ENCODE results near the gene SRC. TPM values are rescaled to one million over a fixed set of nuclear protein-coding genes. Genes with fewer than 3 reads are reported as not detected.

SRC gene
- total and polyA plus RNA-seq, 8 donors, result 37.4 to 93.0 (median 71.5) TPM

- H3K36me3 ChIP-seq, result peaks cover 0 to 68% of the 10 kb centered on the region in 2 donors
- TF ChIP-seq, protein P1, sequence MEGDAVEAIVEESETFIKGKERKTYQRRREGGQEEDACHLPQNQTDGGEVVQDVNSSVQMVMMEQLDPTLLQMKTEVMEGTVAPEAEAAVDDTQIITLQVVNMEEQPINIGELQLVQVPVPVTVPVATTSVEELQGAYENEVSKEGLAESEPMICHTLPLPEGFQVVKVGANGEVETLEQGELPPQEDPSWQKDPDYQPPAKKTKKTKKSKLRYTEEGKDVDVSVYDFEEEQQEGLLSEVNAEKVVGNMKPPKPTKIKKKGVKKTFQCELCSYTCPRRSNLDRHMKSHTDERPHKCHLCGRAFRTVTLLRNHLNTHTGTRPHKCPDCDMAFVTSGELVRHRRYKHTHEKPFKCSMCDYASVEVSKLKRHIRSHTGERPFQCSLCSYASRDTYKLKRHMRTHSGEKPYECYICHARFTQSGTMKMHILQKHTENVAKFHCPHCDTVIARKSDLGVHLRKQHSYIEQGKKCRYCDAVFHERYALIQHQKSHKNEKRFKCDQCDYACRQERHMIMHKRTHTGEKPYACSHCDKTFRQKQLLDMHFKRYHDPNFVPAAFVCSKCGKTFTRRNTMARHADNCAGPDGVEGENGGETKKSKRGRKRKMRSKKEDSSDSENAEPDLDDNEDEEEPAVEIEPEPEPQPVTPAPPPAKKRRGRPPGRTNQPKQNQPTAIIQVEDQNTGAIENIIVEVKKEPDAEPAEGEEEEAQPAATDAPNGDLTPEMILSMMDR (IDR thresholded peaks at IDR 0.05), result no peak
Measured at GRCh38 chr20:37396416-37397075, 50.6 kb downstream of the SRC start.

DNA sequence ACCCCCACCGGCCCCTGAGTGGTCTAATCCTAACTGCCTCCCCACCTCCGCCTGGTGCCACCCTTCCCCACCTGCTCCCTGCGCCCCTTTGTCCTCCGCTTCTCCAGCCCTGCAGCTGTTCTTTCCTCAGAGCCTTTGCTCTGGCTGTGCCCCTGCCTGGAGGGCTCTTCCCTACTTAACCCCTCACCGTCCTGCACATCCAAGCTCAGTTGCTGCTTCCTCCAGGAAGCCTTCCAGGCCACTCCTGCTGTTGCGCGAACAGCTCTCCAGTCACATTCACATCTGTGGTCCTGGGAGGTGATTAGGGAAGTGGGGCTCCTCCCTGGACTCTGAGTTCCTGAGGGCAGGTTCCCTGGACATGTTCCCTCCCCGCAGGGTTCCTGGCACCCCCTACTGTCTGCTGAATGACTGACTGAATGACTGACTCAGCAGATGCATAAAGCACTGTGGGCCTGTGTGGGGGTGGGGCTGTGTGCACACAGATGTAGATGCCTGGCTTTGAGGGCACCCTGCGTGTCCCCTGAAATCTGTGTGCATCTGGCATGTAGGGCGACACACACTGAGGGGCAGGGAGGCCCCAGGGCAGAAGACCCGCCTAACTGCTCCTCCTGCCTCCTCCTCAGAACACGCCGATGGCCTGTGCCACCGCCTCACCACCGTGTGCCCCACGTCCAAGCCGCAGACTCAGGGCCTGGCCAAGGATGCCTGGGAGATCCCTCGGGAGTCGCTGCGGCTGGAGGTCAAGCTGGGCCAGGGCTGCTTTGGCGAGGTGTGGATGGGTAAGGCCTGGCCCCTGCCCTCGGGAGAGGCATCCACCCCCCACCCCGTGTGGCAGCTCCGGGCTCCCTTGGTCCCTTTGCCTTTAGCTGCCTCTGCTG lies 51.4 kb downstream of the SRC start:
- Histone ChIP-seq H3K9me3 (no peaks in the 10 kb centered on the region), H3K4me1 (no peaks in the 10 kb centered on the region), H3K36me3 (peaks cover 0 to 76% of the 10 kb centered on the region in 2 donors), H3K27me3 (no peaks in the 10 kb centered on the region), H3K4me3 (no peak overlapping the region), H3K27ac (no peak overlapping the region)
- ATAC-seq (no peak), DNase-seq (peak in 1 of 4 donors; percentile 64)
- TF ChIP-seq, protein P1 (IDR thresholded peaks at IDR 0.05), result no peak
- intact Hi-C loops (cut with DNase I), result no loop called here

More at GRCh38 chr20:37396416-37397075, 50.6 kb downstream of the SRC start:
- intact Hi-C loops (cut with DNase I), result no loop called here
- Histone ChIP-seq H3K4me3 (no peak overlapping the region), H3K27ac (no peak overlapping the region), H3K9me3 (no peaks in the 10 kb centered on the region), H3K4me1 (no peaks in the 10 kb centered on the region), H3K27me3 (no peaks in the 10 kb centered on the region)
- ATAC-seq, result no peak
- DNase-seq, result peak in 2 of 4 donors; percentile 53 to 63

DNA sequence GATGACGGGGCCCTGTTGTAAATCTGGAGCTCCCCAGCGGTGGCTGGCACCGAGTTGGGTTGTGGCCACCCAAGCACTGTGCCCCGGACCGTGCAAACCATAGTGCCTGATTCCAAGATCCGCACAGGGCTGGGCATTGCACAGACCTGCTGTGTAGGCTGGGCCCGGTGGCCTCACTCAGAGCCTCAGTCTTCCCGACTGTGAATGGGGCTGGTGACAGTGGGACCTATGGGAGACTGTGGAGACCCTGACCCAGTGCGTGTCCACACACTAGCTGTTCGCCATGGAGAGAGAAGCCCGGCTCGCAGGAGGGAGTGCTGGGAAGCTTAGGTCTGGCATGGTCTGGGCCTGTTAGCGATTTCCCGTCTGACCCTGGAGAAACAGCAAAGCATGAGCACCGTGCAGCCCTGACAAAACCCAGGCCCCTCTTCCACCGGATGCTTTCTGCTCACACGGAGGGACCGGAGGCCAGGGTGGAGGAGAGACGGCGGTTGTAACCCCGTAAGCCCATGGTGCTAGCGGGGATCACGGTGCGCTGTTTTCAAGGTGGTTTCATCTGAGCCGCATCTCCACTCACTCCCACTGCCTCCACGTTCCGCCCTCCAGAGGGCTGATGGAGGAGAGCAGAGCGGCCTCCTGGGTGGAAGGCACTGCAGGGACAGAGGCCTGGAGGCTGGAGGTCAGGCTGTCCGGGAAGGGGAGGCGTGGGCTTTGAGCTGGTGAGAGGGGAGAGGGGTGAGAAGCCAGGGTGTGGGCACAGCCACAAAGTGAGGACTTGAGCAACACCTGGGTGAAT lies 52.2 kb downstream of the SRC start:
- TF ChIP-seq, protein P1 (IDR thresholded peaks at IDR 0.05), result no peak
- ATAC-seq (no peak), DNase-seq (peak in 1 of 4 donors; percentile 51)
- Histone ChIP-seq H3K36me3 (peaks cover 0 to 84% of the 10 kb centered on the region in 2 donors), H3K27ac (no peak overlapping the region), H3K9me3 (no peaks in the 10 kb centered on the region), H3K4me3 (no peak overlapping the region), H3K27me3 (no peaks in the 10 kb centered on the region), H3K4me1 (no peaks in the 10 kb centered on the region)
- intact Hi-C loops (cut with DNase I), result no loop called here

DNA sequence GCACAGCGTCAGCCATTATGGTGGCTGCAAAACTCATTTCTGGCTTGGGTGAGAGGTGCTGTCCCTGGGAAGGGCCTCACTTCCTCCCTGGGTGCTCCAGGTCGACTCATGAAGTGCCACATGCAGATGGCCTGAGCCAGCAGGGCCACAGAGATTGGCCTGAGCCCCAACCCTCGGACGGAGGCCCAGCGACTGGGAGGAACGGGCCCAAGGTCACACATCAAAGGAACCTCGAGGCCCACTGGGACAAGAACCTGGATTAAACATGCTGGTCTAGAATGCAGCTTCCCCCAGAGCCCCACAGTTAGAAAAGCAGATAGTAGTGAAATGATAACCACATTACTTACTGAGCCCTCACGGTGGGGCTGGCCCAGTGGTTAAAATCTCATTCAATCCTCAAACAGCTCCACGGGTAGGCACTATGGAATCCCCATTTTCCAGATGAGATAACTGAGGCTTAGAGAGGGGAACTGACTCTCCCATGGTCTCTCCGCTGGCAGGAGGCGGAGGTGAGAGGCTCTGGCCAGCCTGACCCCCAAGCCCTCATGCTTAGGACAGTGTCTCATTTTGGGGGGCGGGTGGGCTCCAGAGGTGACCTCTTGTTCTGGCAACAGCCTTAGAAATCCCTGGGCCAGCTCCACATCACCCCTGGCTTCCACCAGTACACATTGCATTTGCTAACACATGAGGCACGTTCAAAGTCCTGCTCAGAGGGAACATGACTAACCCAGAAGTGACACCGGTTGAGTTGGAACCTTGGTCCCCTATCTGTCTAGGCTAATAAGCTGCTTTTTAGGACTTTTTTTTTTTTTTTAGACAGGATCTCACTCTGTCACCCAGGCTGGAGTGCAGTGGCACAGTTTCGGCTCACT lies 53.0 kb downstream of the SRC start:
- intact Hi-C loops (cut with DNase I), result no loop called here
- Histone ChIP-seq H3K27ac (no peak overlapping the region), H3K4me3 (no peak overlapping the region), H3K36me3 (peaks cover 0 to 87% of the 10 kb centered on the region in 2 donors), H3K4me1 (no peaks in the 10 kb centered on the region), H3K9me3 (no peaks in the 10 kb centered on the region), H3K27me3 (no peaks in the 10 kb centered on the region)
- DNase-seq, result peak in 1 of 4 donors; percentile 74
- ATAC-seq, result no peak
- TF ChIP-seq, protein P1 (IDR thresholded peaks at IDR 0.05), result no peak
